Activated CD4-positive, alpha-beta T cell treated with anti-CD3 and anti-CD28 coated beads for 24 hours (primary cell): ENCODE results near the gene DNPH1.

Experiments
- DNase-seq, 2 donors: peaks; one replicate each; pipeline ENCODE4 v3.0.0-alpha.2; 2020; ENCODE audit warnings: low read depth in 2 of 2

The DNPH1 gene

GRCh38 chr6:43263314-43264178 lies 34.3 kb upstream of the DNPH1 start:
- peak; percentile 59 to 70 for DNase-seq

GRCh38 chr6:43262780-43263313 lies 33.6 kb upstream of the DNPH1 start:
- no peak for DNase-seq

GRCh38 chr6:43262000-43262779 lies 32.9 kb upstream of the DNPH1 start:
- DNase-seq: no peak

GRCh38 chr6:43261198-43261597 lies 31.9 kb upstream of the DNPH1 start:
- no peak for DNase-seq

- DNase-seq: no peak
These were observed 31.5 kb upstream of the DNPH1 start for GRCh38 chr6:43260791-43261190.

GRCh38 chr6:43258807-43259686 lies 29.8 kb upstream of the DNPH1 start:
- no peak for DNase-seq

GRCh38 chr6:43258180-43258579 lies 28.9 kb upstream of the DNPH1 start:
- DNase-seq: no peak

GRCh38 chr6:43257367-43258145 lies 28.3 kb upstream of the DNPH1 start:
- no peak for DNase-seq

GRCh38 chr6:43256670-43257366 lies 27.5 kb upstream of the DNPH1 start:
- no peak for DNase-seq

- no peak for DNase-seq
These were observed 26.2 kb upstream of the DNPH1 start for GRCh38 chr6:43255408-43256054.

GRCh38 chr6:43254846-43255245 lies 25.6 kb upstream of the DNPH1 start:
- DNase-seq: no peak

GRCh38 chr6:43254138-43254817 lies 25.0 kb upstream of the DNPH1 start:
- DNase-seq: no peak

- DNase-seq: no peak
These were observed 24.1 kb upstream of the DNPH1 start for GRCh38 chr6:43253401-43253800.

GRCh38 chr6:43250992-43251373 lies 21.7 kb upstream of the DNPH1 start:
- DNase-seq: no peak

GRCh38 chr6:43248791-43249190 lies 19.5 kb upstream of the DNPH1 start:
- no peak for DNase-seq

GRCh38 chr6:43248101-43248500 lies 18.8 kb upstream of the DNPH1 start:
- no peak for DNase-seq

GRCh38 chr6:43247114-43247999 lies 18.1 kb upstream of the DNPH1 start:
- peak; percentile 69 to 81 for DNase-seq
